ENCODE measurements around the gene PIGR. TPM values are rescaled to one million over a fixed set of nuclear protein-coding genes. Genes with fewer than 3 reads are reported as not detected.

Gene PIGR
- total and polyA plus RNA-seq, 3 experiments from 2014 or later: 0.04 to 0.33 TPM; not detected in 1

DNA sequence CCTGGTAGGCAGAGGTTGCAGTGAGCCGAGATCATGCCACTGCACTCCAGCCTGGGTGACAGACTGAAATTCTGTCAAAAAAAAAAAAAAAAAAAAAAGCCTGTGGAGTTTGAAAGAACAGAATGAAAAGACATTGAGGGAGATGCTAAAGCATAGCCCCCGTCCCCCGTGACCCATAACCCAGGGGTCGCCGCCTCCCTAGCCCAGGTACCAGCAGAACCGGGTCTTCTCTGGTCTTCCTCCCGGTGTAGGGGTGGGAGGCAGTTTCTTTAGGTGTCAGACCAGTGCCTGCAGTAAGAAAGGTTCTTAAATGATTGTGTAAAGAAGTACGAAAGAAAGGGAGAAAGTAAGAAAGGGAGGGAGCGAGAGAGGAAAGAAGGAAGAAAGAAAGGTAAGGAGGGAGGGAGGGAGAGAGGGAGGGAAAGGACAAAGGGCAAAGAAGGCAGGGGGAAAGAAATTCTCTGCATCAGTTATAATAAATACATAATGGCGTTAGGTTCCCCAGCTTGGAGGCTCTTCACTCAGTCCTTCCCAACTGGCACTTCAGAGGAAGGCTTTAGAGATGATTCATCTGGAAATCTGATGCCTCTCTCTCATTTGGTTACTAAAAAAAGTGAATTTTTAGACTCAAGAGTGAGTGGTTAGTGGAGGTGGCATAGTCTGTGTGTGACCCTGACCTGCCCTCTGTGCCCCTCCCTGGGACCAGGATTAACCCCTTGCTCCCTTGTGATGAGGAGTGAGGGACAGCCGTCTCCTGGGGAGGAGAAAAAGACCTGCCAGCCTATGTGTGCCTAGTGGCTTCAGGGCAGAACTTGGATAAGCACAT is 48.0 kb downstream of the PIGR start:
- Mint-ChIP-seq H3K4me1 (peaks cover 18 to 38% (median 23%) of the 10 kb centered on the region in 3 donors), H3K4me3 (no peak overlapping the region), H3K27ac (peak overlapping the region in 4 of 8 donors; percentile 51 to 91 (median 66)), H3K9me3 (no peaks in the 10 kb centered on the region), H3K36me3 (peaks cover 0 to 23% (median 5%) of the 10 kb centered on the region in 3 donors), H3K27me3 (peaks cover 0 to 5% of the 10 kb centered on the region in 2 donors)
- Histone ChIP-seq H3K27ac (ENCODE audit: low read depth, low read length) (no peak overlapping the region), H3K9me3 (ENCODE audit: low read length) (no peaks in the 10 kb centered on the region), H3K4me3 (ENCODE audit: low read length) (no peak overlapping the region), H3K36me3 (ENCODE audit: insufficient read depth, low read length) (no peaks in the 10 kb centered on the region), H3K27me3 (ENCODE audit: insufficient read depth, low read length, poor library complexity, severe bottlenecking) (no peaks in the 10 kb centered on the region), H3K4me1 (ENCODE audit: insufficient read depth, low read length) (peaks cover 15% of the 10 kb centered on the region)
- no peak for DNase-seq
- POLR2A ChIA-PET: interaction anchor here (0.7 kb wide), 1 partner anchor 21 kb away, joined by 4 read pairs; no protein-coding TSS in a partner anchor
- CTCF ChIA-PET: interaction anchor here (0.8 kb wide), 1 partner anchor 15 kb away, joined by 4 read pairs; no protein-coding TSS in a partner anchor

DNA sequence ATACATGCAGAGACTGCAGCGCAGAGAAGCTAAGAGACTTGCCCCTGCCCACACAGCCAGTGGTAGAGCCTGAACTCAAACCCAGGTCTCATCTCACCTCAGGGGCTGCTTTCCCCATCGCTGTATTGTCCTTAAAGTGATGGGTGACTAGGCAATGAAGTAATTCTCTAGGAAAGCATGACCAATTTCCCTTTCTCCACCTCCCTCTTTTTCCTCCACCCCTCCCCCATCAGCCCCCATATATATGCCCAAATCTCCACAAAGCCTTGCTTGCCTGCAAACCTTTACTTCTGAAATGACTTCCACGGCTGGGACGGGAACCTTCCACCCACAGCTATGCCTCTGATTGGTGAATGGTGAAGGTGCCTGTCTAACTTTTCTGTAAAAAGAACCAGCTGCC is 49.1 kb downstream of the PIGR start, which contains the start of gene IL24:
Gene IL24, plus strand, starts transcription at position 269 of the 400 bp plus-strand sequence. CDS start 390 bp downstream, outside the sequence.
- no peak within 1 kb of the TSS for H3K4me3 Mint-ChIP-seq
- H3K4me3 ChIP-seq (ENCODE audit: low read length): no peak within 1 kb of the TSS
- peak within 1 kb of the TSS in 4 of 8 donors; percentile 24 to 81 (median 49) for H3K27ac Mint-ChIP-seq
- H3K27me3 ChIP-seq (ENCODE audit: insufficient read depth, low read length, poor library complexity, severe bottlenecking): no peaks in the 10 kb centered on the region
- no peak within 1 kb of the TSS for H3K27ac ChIP-seq (ENCODE audit: low read depth, low read length)
- POLR2A ChIA-PET: no interaction called here
- H3K27me3 Mint-ChIP-seq: peaks cover 0 to 5% of the 10 kb centered on the region in 2 donors
- H3K36me3 ChIP-seq (ENCODE audit: insufficient read depth, low read length): no peaks in the 10 kb centered on the region
- H3K4me1 Mint-ChIP-seq: peaks cover 11 to 34% (median 23%) of the 10 kb centered on the region in 3 donors
- H3K9me3 Mint-ChIP-seq: no peaks in the 10 kb centered on the region
- H3K36me3 Mint-ChIP-seq: peaks cover 0 to 11% (median 2%) of the 10 kb centered on the region in 3 donors
- CTCF ChIA-PET: interaction anchor here (0.8 to 2.3 kb wide), 3 partner anchors 13 to 32 kb away, joined by 3 to 8 read pairs (median 4); partner anchors contain the start of gene IL20
- no peak for DNase-seq
- H3K4me1 ChIP-seq (ENCODE audit: insufficient read depth, low read length): peaks cover 15% of the 10 kb centered on the region
- H3K9me3 ChIP-seq (ENCODE audit: low read length): no peaks in the 10 kb centered on the region

DNA sequence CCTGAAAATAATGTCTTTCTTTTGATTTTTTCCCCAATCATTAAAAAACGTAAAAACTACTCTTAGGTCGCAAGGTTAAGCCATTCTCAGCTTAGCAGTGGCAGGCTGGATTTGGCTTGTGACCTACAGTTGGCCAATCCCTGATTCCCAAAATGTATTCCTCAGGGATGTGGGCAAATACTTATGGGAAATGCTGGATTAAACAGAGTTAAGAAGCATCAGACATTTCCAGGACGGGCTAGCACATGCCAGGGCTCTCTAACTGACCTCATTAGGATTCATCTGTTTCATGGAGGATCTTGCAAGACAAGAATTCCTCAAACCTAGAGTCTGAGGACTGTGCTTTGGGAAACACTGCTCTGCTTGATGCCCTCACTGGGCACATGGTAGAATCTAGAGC is 50.0 kb downstream of the PIGR start:
- Mint-ChIP-seq H3K4me3 (no peak overlapping the region), H3K4me1 (peaks cover 12 to 28% (median 18%) of the 10 kb centered on the region in 3 donors), H3K27ac (no peak overlapping the region), H3K27me3 (peaks cover 0 to 5% of the 10 kb centered on the region in 2 donors), H3K9me3 (no peaks in the 10 kb centered on the region), H3K36me3 (peaks cover 0 to 4% (median 2%) of the 10 kb centered on the region in 3 donors)
- Histone ChIP-seq H3K27ac (ENCODE audit: low read depth, low read length) (no peak overlapping the region), H3K9me3 (ENCODE audit: low read length) (no peaks in the 10 kb centered on the region), H3K4me3 (ENCODE audit: low read length) (no peak overlapping the region), H3K4me1 (ENCODE audit: insufficient read depth, low read length) (peaks cover 13% of the 10 kb centered on the region), H3K36me3 (ENCODE audit: insufficient read depth, low read length) (no peaks in the 10 kb centered on the region), H3K27me3 (ENCODE audit: insufficient read depth, low read length, poor library complexity, severe bottlenecking) (no peaks in the 10 kb centered on the region)
- CTCF ChIA-PET: interaction anchor here (2.3 kb wide), 1 partner anchor 16 kb away, joined by 8 read pairs; no protein-coding TSS in a partner anchor
- POLR2A ChIA-PET: no interaction called here
- no peak for DNase-seq

DNA sequence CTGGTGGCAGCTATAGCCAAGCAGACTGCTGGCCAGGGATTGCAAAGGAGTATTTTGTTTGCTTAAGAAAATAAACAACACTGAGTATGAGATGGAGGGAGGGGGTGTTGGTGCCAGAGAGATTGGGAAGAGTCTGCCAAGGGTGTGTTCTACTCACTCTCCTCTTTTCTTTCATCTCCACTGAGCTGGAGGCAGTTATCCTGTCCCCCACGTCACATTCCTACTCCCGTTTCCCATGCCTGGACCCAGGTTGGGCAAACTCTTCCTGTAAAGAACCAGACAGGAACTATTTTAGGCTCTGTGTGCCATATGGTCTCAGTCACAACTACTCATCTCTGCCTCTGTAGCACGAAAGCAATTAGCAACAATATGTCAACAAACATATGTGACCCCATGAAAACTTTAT is 50.4 kb downstream of the PIGR start:
- H3K4me3 ChIP-seq (ENCODE audit: low read length): no peak overlapping the region
- POLR2A ChIA-PET: no interaction called here
- peaks cover 13% of the 10 kb centered on the region for H3K4me1 ChIP-seq (ENCODE audit: insufficient read depth, low read length)
- H3K9me3 Mint-ChIP-seq: no peaks in the 10 kb centered on the region
- no peaks in the 10 kb centered on the region for H3K27me3 ChIP-seq (ENCODE audit: insufficient read depth, low read length, poor library complexity, severe bottlenecking)
- peaks cover 13 to 28% (median 15%) of the 10 kb centered on the region in 3 donors for H3K4me1 Mint-ChIP-seq
- no peak overlapping the region for H3K4me3 Mint-ChIP-seq
- DNase-seq: no peak
- H3K9me3 ChIP-seq (ENCODE audit: low read length): no peaks in the 10 kb centered on the region
- peak overlapping the region in 1 of 8 donors; percentile 17 for H3K27ac Mint-ChIP-seq
- no peak overlapping the region for H3K27ac ChIP-seq (ENCODE audit: low read depth, low read length)
- H3K36me3 Mint-ChIP-seq: peaks cover under 1 to 4% (median 3%) of the 10 kb centered on the region in 3 donors
- no peaks in the 10 kb centered on the region for H3K36me3 ChIP-seq (ENCODE audit: insufficient read depth, low read length)
- H3K27me3 Mint-ChIP-seq: peaks cover 0 to 5% of the 10 kb centered on the region in 2 donors
- CTCF ChIA-PET: interaction anchor here (1.0 to 2.3 kb wide), 2 partner anchors 16 to 161 kb away, joined by 4 to 8 read pairs; no protein-coding TSS in a partner anchor

DNA sequence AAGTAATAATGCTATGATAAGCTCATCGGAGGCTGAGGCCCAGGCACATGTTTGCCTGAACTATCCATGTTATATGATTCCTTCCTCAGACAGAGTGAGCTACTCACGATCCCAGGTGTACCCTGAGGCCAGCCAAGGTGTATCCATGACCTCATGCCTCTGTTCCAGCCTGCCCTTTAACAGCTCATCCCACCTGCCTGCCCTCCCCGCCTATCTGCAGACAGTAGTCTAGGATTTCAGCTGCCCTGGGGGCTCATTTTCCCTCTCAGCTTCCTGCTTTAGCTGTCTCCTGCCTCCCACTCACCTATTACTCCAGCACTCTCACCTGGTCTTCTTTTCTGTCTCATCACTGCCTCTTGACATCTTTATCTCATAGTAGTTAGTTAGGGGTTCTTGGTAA is 50.9 kb downstream of the PIGR start:
- H3K9me3 ChIP-seq (ENCODE audit: low read length): no peaks in the 10 kb centered on the region
- Mint-ChIP-seq H3K9me3 (no peaks in the 10 kb centered on the region), H3K4me1 (peaks cover 11 to 28% (median 15%) of the 10 kb centered on the region in 3 donors), H3K4me3 (no peak overlapping the region), H3K27ac (no peak overlapping the region), H3K27me3 (peaks cover 1 to 5% of the 10 kb centered on the region in 2 donors), H3K36me3 (peaks cover 0 to 5% (median 0%) of the 10 kb centered on the region in 3 donors)
- no peak overlapping the region for H3K4me3 ChIP-seq (ENCODE audit: low read length)
- H3K27ac ChIP-seq (ENCODE audit: low read depth, low read length): no peak overlapping the region
- H3K36me3 ChIP-seq (ENCODE audit: insufficient read depth, low read length): no peaks in the 10 kb centered on the region
- POLR2A ChIA-PET: no interaction called here
- no peak for DNase-seq
- no peaks in the 10 kb centered on the region for H3K27me3 ChIP-seq (ENCODE audit: insufficient read depth, low read length, poor library complexity, severe bottlenecking)
- H3K4me1 ChIP-seq (ENCODE audit: insufficient read depth, low read length): peaks cover 13% of the 10 kb centered on the region
- CTCF ChIA-PET: interaction anchor here (1.0 to 2.3 kb wide), 3 partner anchors 17 to 161 kb away, joined by 3 to 8 read pairs (median 4); no protein-coding TSS in a partner anchor

DNA sequence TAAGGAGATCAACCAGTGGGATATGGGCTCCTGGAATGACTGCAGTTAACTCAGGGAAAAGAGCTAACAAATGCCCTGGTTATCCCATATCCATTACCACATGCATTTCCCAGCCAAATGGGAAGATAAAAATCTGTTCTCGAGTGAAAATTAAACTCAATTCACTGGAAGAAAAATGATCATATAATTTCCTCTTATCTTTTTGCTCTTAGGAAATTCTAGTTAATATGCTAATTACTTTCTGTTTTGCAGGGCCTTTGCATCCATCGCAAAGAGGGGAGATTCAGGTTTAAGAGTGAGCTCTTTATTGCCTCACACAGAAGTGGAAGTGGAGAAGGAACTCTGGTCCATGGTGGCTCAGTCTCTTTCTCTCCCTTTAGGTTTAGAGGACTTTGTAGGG is 52.9 kb downstream of the PIGR start:
- DNase-seq: no peak
- Mint-ChIP-seq H3K27me3 (peaks cover 5 to 8% of the 10 kb centered on the region in 2 donors), H3K4me3 (no peak overlapping the region), H3K9me3 (no peaks in the 10 kb centered on the region), H3K27ac (peak overlapping the region in 2 of 8 donors; percentile 4 to 15), H3K36me3 (peaks cover 0 to 5% (median 0%) of the 10 kb centered on the region in 3 donors), H3K4me1 (peaks cover 3 to 16% (median 12%) of the 10 kb centered on the region in 3 donors)
- Histone ChIP-seq H3K9me3 (ENCODE audit: low read length) (no peaks in the 10 kb centered on the region), H3K4me3 (ENCODE audit: low read length) (no peak overlapping the region), H3K4me1 (ENCODE audit: insufficient read depth, low read length) (peaks cover 14% of the 10 kb centered on the region), H3K27me3 (ENCODE audit: insufficient read depth, low read length, poor library complexity, severe bottlenecking) (no peaks in the 10 kb centered on the region), H3K27ac (ENCODE audit: low read depth, low read length) (no peak overlapping the region), H3K36me3 (ENCODE audit: insufficient read depth, low read length) (no peaks in the 10 kb centered on the region)
- ChIA-PET CTCF (interaction anchor here (0.8 to 1.7 kb wide), 3 partner anchors 18 to 38 kb away, joined by 3 to 4 read pairs (median 3); partner anchors contain the start of gene IL20), POLR2A (no interaction called here)

DNA sequence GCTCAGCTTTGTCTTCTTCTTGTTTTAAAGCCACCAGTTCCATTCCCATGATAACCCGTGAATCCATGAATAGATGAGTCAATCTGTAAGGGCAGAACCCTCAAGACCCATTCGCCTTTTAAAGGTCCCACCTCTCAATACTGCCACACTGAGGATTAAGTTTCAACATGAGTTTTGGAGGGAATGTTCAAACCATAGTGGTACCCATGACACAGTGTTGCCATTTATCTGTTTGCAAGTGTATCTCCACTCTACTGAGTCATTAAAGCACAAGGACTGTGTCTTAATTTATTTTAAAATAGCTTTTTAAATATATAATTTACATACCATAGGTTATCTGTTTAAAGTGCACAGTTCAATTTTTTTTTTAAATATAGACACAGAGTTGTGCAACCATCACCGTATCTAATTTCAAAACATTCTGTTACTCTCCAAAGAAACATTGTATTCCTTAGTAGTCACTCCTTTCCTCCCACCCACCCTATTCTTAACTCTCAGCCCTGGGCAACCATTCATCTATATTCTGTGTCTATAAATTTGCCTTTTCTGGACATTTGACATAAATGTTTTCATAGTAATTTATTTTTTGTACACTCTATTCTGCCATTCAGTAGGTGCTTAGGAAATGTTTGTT is 53.8 kb downstream of the PIGR start:
- CTCF ChIA-PET: interaction anchor here (0.8 kb wide), 1 partner anchor 39 kb away, joined by 3 read pairs; no protein-coding TSS in a partner anchor
- DNase-seq: no peak
- Mint-ChIP-seq H3K27me3 (peaks cover 5 to 8% of the 10 kb centered on the region in 2 donors), H3K4me1 (peaks cover 3 to 15% (median 12%) of the 10 kb centered on the region in 3 donors), H3K4me3 (no peak overlapping the region), H3K9me3 (no peaks in the 10 kb centered on the region), H3K36me3 (peaks cover 0 to 5% (median 1%) of the 10 kb centered on the region in 3 donors), H3K27ac (no peak overlapping the region)
- peaks cover 14% of the 10 kb centered on the region for H3K4me1 ChIP-seq (ENCODE audit: insufficient read depth, low read length)
- no peaks in the 10 kb centered on the region for H3K27me3 ChIP-seq (ENCODE audit: insufficient read depth, low read length, poor library complexity, severe bottlenecking)
- no peaks in the 10 kb centered on the region for H3K9me3 ChIP-seq (ENCODE audit: low read length)
- no peak overlapping the region for H3K27ac ChIP-seq (ENCODE audit: low read depth, low read length)
- POLR2A ChIA-PET: no interaction called here
- H3K36me3 ChIP-seq (ENCODE audit: insufficient read depth, low read length): no peaks in the 10 kb centered on the region
- no peak overlapping the region for H3K4me3 ChIP-seq (ENCODE audit: low read length)

Measured in CD8-positive, alpha-beta memory T cell (primary cell).